A549 (cell line): ENCODE data around the gene ARL10. TPM values are rescaled to one million over a fixed set of nuclear protein-coding genes. Genes with fewer than 3 reads are reported as not detected.

ENCODE experiments used
- ATAC-seq, 2 experiments: fragments of 200-7000 bp in 1 of 2; fragments of >200 bp in 1 of 2; cut with Nextera tagmentation in 1 of 2; cut with Tn5 transposase in 1 of 2; 3 replicates each; pipeline versions ENCODE4 v1.8.0 to v1.9.1; 2018 to 2020; ENCODE audit warnings: mild to moderate bottlenecking in 1 of 2, moderate library complexity in 1 of 2
- CTCF ChIA-PET: fragments of 300-600 bp; sonication (Branson Sonifier 250); formaldehyde crosslinking; extraction: SDS; loops from one replicate; lab custom pipeline; 2021; ENCODE audit warnings: antibody characterized with exemption, inconsistent platforms; lab: Yijun Ruan, JAX
- POLR2A ChIA-PET: fragments of 350-600 bp; formaldehyde crosslinking; extraction: SDS; loops from one replicate; lab custom pipeline; 2021; ENCODE audit warnings: antibody characterized with exemption, inconsistent platforms; lab: Yijun Ruan, JAX
- DNase-seq, 2 experiments: peaks; one replicate each; pipeline versions ENCODE4 v3.0.0 to v3.0.0-alpha.2; 2011 to 2016; ENCODE audit warnings: low read depth in 1 of 2, low spot score in 1 of 2
- FAIRE-seq: peaks from 2 replicates; lab custom pipeline; 2011; peaks lifted over from hg19 to GRCh38; lab: Jason Lieb, UNC
- H3K27ac ChIP-seq, 2 experiments: fragments of >200 bp; sonication (Bioruptor Twin); formaldehyde crosslinking; 3 replicates each; pipeline ENCODE4 v1.5.1; 2016 to 2017
- H3K4me1 ChIP-seq: fragments of >200 bp; sonication (Bioruptor Twin); formaldehyde crosslinking; 3 replicates; pipeline ENCODE4 v1.6.1; 2016
- H3K4me2 ChIP-seq: fragments of >200 bp; sonication (Bioruptor Twin); formaldehyde crosslinking; 3 replicates; pipeline ENCODE4 v1.6.1; 2016
- H3K4me3 ChIP-seq: fragments of >200 bp; sonication (Bioruptor Twin); formaldehyde crosslinking; 3 replicates; pipeline ENCODE4 v1.5.1; 2016
- H3K9me3 ChIP-seq: fragments of >200 bp; sonication (Bioruptor Twin); formaldehyde crosslinking; 3 replicates; pipeline ENCODE4 v1.6.1; 2016
- BHLHE40 ChIP-seq: IDR thresholded peaks from 2 replicates; pipeline ENCODE4 v1.6.1; 2012; ENCODE audit warnings: low read depth, low read length, inconsistent platforms
- CEBPB ChIP-seq, 2 experiments: fragments of >200 bp in 1 of 2; sonication (Bioruptor Twin) in 1 of 2; formaldehyde crosslinking in 1 of 2; IDR thresholded peaks; 2 replicates each; pipeline ENCODE4 v1.6.1; 2012 to 2016
- CHD4 ChIP-seq: fragments of 200-600 bp; sonication (generic); IDR thresholded peaks from 2 replicates; pipeline ENCODE4 v1.6.1; 2016; ENCODE audit warnings: antibody characterized with exemption, mild to moderate bottlenecking, borderline replicate concordance
- FOSB ChIP-seq: fragments of 250-450 bp; sonication (Bioruptor Pico); IDR thresholded peaks from 2 replicates; pipeline ENCODE4 v1.5.0; 2020; ENCODE audit warnings: mild to moderate bottlenecking, moderate library complexity
- HOXA7 ChIP-seq: fragments of 250-450 bp; sonication (Bioruptor Pico); IDR thresholded peaks from 2 replicates; pipeline ENCODE4 v1.5.0; 2020; ENCODE audit warnings: mild to moderate bottlenecking, moderate library complexity
- HOXB13 ChIP-seq: fragments of 250-450 bp; sonication (Bioruptor Pico); IDR thresholded peaks from 2 replicates; pipeline ENCODE4 v1.5.0; 2020; ENCODE audit warnings: low read depth, mild to moderate bottlenecking, moderate library complexity
- JUN ChIP-seq, 2 experiments: fragments of >200 bp; sonication (Bioruptor Twin); formaldehyde crosslinking; IDR thresholded peaks; 2 replicates in 1 of 2; 3 replicates in 1 of 2; pipeline ENCODE4 v1.6.1; 2016 to 2017
- KDM1A ChIP-seq: fragments of 200-600 bp; sonication (generic); IDR thresholded peaks from 2 replicates; pipeline ENCODE4 v1.6.1; 2016; ENCODE audit warnings: low read depth, mild to moderate bottlenecking
- MAFK ChIP-seq: fragments of 450-650 bp; IDR thresholded peaks from 2 replicates; pipeline ENCODE4 v1.6.1; 2014; ENCODE audit not compliant: partially characterized antibody
- MAZ ChIP-seq: fragments of 150-350 bp; IDR thresholded peaks from 2 replicates; pipeline ENCODE4 v1.6.1; 2014; ENCODE audit warnings: antibody characterized with exemption, low read depth, low read length, borderline replicate concordance
- MYC ChIP-seq: IDR thresholded peaks from 2 replicates; pipeline ENCODE4 v1.6.1; 2012; ENCODE audit warnings: mild to moderate bottlenecking, inconsistent platforms, low read length, improper control_type of control experiment, borderline replicate concordance
- RAD21 ChIP-seq, 2 experiments: fragments of >200 bp in 1 of 2; sonication (Bioruptor Twin) in 1 of 2; formaldehyde crosslinking in 1 of 2; IDR thresholded peaks in 1 of 2; conservative IDR thresholded peaks in 1 of 2; 2 replicates in 1 of 2; 3 replicates in 1 of 2; pipeline ENCODE4 v1.6.1; 2012 to 2018; ENCODE audit warnings: inconsistent platforms in 1 of 2
- SMC3 ChIP-seq: fragments of >200 bp; sonication (Bioruptor Twin); formaldehyde crosslinking; IDR thresholded peaks from 3 replicates; pipeline ENCODE4 v1.6.1; 2018; ENCODE audit warnings: inconsistent platforms
- TFCP2L1 ChIP-seq: fragments of 250-450 bp; sonication (Bioruptor Pico); IDR thresholded peaks from 2 replicates; pipeline ENCODE4 v1.5.0; 2021; ENCODE audit warnings: mild to moderate bottlenecking
- TP53 ChIP-seq: fragments of 250-450 bp; sonication (Bioruptor Pico); IDR thresholded peaks from 2 replicates; pipeline ENCODE4 v1.5.0; 2021; ENCODE audit warnings: mild to moderate bottlenecking, moderate library complexity
- ZC3H11A ChIP-seq: fragments of 450-650 bp; IDR thresholded peaks from 2 replicates; pipeline ENCODE4 v1.6.1; 2014; ENCODE audit warnings: antibody characterized with exemption, mild to moderate bottlenecking
- ZFP36 ChIP-seq: fragments of 450-650 bp; IDR thresholded peaks from 2 replicates; pipeline ENCODE4 v1.6.1; 2014; ENCODE audit warnings: borderline replicate concordance; ENCODE audit not compliant: partially characterized antibody
- ZNF302 ChIP-seq: fragments of 250-450 bp; sonication (Bioruptor Pico); IDR thresholded peaks from 2 replicates; pipeline ENCODE4 v1.9.0; 2021; ENCODE audit warnings: inconsistent platforms, mild to moderate bottlenecking, moderate library complexity
- ZSCAN20 ChIP-seq: fragments of 250-450 bp; sonication (Bioruptor Pico); IDR thresholded peaks from 2 replicates; pipeline ENCODE4 v1.8.0; 2022; ENCODE audit warnings: mild to moderate bottlenecking, moderate library complexity
- WGBS: methylation state at CpG from one replicate; pipeline ENCODE4 v1.1.6; 2017; ENCODE audit errors: missing lambda C conversion rate; 5-methylcytosine and 5-hydroxymethylcytosine counted together
- polyA plus RNA-seq, 4 experiments: library from polyadenylated mRNA; depleted of rRNA in 3 of 4; stranded (reverse); fragments of >200 nt; fragmentation: RNase III in 1 of 4; extraction: RNeasy Plus Mini Kit Qiagen cat#74134 plus additional on column Dnase treatment in 1 of 4; gene quantifications; 2 replicates in 3 of 4; 3 replicates in 1 of 4; pipeline ENCODE4 v1.2.3, GENCODE V29; 2011 to 2017
- TF ChIP-seq, protein P1 (sequence below): fragments of 450-650 bp; IDR thresholded peaks from 2 replicates; pipeline ENCODE4 v1.6.1; 2014; ENCODE audit warnings: antibody characterized with exemption
- TF ChIP-seq, protein P2 (sequence below): fragments of 200-600 bp; sonication (generic); IDR thresholded peaks from 2 replicates; pipeline ENCODE4 v1.6.1; 2016; ENCODE audit warnings: antibody characterized with exemption, mild to moderate bottlenecking, moderate library complexity
- TF ChIP-seq, protein P3 (sequence below): IDR thresholded peaks from 2 replicates; pipeline ENCODE4 v1.6.1; 2012

ARL10 gene
- polyA plus RNA-seq, 2 of the 4 experiments (the other 2 are of a cell fraction): 0.15 to 0.21 TPM

DNA sequence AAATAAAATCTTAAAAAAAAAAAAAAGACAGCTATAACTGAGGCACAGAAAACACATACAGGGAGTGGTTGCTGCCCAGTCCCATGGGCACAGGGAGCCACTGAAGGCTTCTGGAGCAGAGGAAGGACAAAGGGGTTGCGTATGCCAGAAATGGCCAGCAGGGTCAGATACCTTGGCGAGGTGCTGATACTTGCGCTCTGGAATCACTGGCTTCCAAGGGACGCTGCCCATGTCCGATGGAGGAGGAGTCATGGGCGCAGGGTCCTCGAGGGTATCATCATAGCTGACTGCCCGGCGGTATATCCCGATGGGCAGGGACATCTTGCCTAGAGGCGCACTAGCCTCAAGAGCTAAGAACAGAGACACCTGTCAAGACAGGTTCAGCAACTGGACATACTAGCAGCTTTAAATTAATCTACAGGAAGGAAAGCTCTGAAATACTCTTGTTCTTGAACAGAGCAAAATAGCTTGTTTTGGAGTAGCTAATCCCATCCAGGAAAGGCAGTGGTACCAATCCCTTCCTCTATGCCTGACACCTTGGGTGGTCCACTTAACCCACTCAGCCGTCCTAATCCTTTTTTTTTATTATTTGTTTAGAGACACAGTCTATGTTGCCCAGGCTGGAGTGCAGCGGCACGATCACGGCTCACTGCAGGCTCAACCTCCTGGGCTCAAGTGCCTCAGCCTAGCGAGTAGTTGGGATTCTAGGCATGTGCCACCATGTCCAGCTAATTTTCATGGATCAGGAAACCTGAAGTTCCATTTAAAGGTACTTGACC, 9.7 kb upstream of the ARL10 start:
- peak in 1 of 2 experiments; percentile 25 for DNase-seq
- Histone ChIP-seq H3K4me3 (no peak overlapping the region), H3K27ac (no peak overlapping the region)
- ATAC-seq: peak in 1 of 2 experiments; percentile 79; a peak in 3 of 6 replicates
- TF ChIP-seq JUN (IDR thresholded peaks at IDR 0.05): no peak
- no peak for TF ChIP-seq TP53 (CRISPR knock-in tag)
- no peak for TF ChIP-seq ZFP36
- no peak for TF ChIP-seq CEBPB (IDR thresholded peaks at IDR 0.05)
- TF ChIP-seq, protein P1, sequence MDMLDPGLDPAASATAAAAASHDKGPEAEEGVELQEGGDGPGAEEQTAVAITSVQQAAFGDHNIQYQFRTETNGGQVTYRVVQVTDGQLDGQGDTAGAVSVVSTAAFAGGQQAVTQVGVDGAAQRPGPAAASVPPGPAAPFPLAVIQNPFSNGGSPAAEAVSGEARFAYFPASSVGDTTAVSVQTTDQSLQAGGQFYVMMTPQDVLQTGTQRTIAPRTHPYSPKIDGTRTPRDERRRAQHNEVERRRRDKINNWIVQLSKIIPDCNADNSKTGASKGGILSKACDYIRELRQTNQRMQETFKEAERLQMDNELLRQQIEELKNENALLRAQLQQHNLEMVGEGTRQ: no peak
- no peak for TF ChIP-seq TFCP2L1 (CRISPR knock-in tag)
- no peak for TF ChIP-seq FOSB
- TF ChIP-seq, protein P2, sequence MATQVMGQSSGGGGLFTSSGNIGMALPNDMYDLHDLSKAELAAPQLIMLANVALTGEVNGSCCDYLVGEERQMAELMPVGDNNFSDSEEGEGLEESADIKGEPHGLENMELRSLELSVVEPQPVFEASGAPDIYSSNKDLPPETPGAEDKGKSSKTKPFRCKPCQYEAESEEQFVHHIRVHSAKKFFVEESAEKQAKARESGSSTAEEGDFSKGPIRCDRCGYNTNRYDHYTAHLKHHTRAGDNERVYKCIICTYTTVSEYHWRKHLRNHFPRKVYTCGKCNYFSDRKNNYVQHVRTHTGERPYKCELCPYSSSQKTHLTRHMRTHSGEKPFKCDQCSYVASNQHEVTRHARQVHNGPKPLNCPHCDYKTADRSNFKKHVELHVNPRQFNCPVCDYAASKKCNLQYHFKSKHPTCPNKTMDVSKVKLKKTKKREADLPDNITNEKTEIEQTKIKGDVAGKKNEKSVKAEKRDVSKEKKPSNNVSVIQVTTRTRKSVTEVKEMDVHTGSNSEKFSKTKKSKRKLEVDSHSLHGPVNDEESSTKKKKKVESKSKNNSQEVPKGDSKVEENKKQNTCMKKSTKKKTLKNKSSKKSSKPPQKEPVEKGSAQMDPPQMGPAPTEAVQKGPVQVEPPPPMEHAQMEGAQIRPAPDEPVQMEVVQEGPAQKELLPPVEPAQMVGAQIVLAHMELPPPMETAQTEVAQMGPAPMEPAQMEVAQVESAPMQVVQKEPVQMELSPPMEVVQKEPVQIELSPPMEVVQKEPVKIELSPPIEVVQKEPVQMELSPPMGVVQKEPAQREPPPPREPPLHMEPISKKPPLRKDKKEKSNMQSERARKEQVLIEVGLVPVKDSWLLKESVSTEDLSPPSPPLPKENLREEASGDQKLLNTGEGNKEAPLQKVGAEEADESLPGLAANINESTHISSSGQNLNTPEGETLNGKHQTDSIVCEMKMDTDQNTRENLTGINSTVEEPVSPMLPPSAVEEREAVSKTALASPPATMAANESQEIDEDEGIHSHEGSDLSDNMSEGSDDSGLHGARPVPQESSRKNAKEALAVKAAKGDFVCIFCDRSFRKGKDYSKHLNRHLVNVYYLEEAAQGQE: no peak
- TF ChIP-seq, all 56 proteins: peak for 0
- ChIA-PET POLR2A (no interaction called here), CTCF (interaction anchor here (1.4 to 1.6 kb wide), 2 partner anchors 10 to 626 kb away, joined by 4 read pairs; no protein-coding TSS in a partner anchor)
- WGBS: 91% methylated on average over 16 of the region's 16 CpGs
- no peaks in the 10 kb centered on the region for H3K9me3 ChIP-seq
- peaks cover 11% of the 10 kb centered on the region; the same call in 1 of the 3 replicates for H3K4me1 ChIP-seq
- H3K4me2 ChIP-seq: no peak overlapping the region
- FAIRE-seq: no peak

DNA sequence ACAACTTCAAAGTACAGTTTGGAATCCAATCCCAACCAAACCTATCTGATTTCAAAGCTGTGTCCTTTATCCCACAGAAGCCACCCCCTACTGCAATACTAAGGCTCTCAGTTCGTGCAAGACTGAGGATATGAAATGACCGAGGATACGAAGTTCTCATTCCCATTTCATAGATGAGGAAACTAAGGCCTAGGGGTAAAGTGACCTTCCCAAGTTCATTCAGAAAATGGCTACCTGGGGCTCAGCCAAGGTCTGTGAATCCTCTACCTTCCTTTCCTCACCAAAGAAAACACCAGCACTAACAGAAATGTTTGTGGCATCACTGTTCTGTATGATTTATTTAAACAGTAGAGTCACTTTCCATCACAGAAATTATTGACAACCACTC, 9.1 kb upstream of the ARL10 start:
- H3K4me3 ChIP-seq: no peak overlapping the region
- ChIA-PET CTCF (interaction anchor here (1.4 kb wide), 1 partner anchor 11 kb away, joined by 4 read pairs; no protein-coding TSS in a partner anchor), POLR2A (no interaction called here)
- WGBS: 91% methylated on average over 3 of the region's 3 CpGs
- ATAC-seq (no peak), FAIRE-seq (no peak), DNase-seq (no peak)
- peaks cover 11% of the 10 kb centered on the region; the same call in 1 of the 3 replicates for H3K4me1 ChIP-seq
- H3K27ac ChIP-seq: no peak overlapping the region
- no peaks in the 10 kb centered on the region for H3K9me3 ChIP-seq
- TF ChIP-seq ZC3H11A (no peak), ZNF302 (CRISPR knock-in tag) (no peak), MYC (no peak), RAD21 (conservative IDR thresholded peaks at IDR 0.05 in 1 of 2, IDR thresholded peaks at IDR 0.05 in 1 of 2) (no peak), MAFK (no peak), SMC3 (no peak), HOXB13 (no peak), CHD4 (no peak), HOXA7 (CRISPR knock-in tag) (no peak), CEBPB (IDR thresholded peaks at IDR 0.05) (no peak), ZFP36 (no peak), MAZ (no peak), KDM1A (no peak), FOSB (no peak), ZSCAN20 (no peak), BHLHE40 (no peak), TP53 (CRISPR knock-in tag) (no peak), TFCP2L1 (CRISPR knock-in tag) (no peak)
- TF ChIP-seq, protein P1: no peak
- TF ChIP-seq, protein P3, sequence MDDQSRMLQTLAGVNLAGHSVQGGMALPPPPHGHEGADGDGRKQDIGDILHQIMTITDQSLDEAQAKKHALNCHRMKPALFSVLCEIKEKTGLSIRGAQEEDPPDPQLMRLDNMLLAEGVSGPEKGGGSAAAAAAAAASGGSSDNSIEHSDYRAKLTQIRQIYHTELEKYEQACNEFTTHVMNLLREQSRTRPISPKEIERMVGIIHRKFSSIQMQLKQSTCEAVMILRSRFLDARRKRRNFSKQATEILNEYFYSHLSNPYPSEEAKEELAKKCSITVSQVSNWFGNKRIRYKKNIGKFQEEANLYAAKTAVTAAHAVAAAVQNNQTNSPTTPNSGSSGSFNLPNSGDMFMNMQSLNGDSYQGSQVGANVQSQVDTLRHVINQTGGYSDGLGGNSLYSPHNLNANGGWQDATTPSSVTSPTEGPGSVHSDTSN: no peak
- H3K4me2 ChIP-seq: no peak overlapping the region
